ENCODE measurements around the gene PRMT2.

- TF ChIP-seq CTCF (conservative IDR thresholded peaks at IDR 0.05; ENCODE audit: low read depth, low read length) (no peak), EZH2phosphoT487 (IDR thresholded peaks at IDR 0.05; ENCODE audit: borderline replicate concordance, low read length) (no peak)
Observed at GRCh38 chr21:46616656-46617055, 18.8 kb upstream of the PRMT2 start.

All from PC-3 (cell line).